GM19397 (cell line): Measurements from ENCODE around the gene NADK2.
A peak's percentile ranks its signal among the peaks of the same experiment; 100 is the strongest.

ENCODE experiments used
- ATAC-seq: cut with Tn5 transposase; IDR thresholded peaks from one replicate; pipeline ENCODE4 v1.9.1; 2021; ENCODE audit warnings: mild to moderate bottlenecking, moderate library complexity; ENCODE audit not compliant: unreplicated experiment

The NADK2 gene

DNA sequence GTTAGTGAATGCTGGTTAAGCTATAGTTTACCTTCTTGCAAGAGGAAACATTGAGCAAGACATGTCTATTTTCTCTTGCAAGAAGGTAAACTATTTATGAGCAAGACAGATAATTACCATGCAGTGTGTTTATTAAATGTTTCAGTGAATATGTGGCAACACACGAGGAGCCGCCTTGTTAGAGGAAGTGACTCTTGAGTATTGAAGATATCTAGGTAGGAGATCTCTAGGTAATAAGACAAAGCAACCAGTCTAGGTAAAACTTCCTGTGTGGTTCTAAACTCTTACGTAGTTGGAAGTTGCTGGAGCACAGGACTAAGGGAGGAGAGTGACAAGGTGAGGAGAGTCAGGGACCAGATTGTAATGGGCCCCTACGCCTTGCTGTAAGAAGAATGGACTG lies 73.0 kb downstream of the NADK2 start:
- ATAC-seq, result no peak

DNA sequence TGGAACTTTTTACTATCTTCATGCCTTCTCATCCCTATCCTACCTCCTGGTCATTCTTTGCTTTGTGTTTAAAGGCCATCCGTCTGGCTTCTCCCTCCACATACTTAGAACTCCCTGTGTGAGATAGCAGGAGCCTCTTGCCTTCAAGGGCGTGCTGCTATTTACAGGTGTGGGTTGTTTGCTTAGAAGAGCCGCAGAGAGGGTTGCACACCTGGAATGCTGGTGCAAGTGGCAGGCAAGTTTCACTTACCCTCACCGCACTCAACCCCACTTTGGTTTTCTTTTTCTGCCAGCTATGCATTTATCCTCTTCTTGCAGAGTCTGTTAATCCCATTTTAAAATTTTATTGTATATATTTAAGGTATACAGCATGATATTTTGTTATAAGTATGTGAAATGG lies 77.3 kb downstream of the NADK2 start:
- ATAC-seq, result no peak

DNA sequence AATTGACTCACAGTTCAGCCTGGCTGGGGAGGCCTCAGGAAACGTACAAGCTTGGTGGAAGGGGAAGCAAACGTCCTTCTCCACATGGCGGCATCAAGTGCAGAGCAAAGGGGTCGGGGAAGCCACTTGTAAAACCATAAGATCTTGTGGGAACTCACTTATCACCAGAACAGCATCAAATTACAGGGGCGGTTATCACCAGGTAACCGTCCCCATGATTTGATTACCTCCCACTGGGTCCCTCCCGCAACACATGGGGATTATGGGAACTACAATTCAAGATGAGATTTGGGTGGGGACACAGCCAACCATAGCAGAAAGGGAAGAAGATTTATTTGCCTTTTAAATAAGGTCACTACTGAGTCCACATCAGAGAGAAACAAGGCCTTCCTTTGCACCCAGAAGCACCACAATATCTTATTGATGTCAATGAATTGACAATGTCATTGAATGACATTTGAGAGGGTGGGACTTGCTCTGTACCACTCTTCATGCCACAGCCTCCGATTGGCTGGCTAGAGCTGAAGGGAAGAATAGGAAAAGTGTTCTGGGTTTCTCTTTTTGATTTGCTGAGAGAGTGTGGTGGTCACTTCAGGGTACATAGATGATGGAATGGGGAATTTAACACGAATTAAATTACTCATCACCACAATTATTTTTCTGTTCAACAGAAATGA lies 78.8 kb downstream of the NADK2 start:
- no peak for ATAC-seq

DNA sequence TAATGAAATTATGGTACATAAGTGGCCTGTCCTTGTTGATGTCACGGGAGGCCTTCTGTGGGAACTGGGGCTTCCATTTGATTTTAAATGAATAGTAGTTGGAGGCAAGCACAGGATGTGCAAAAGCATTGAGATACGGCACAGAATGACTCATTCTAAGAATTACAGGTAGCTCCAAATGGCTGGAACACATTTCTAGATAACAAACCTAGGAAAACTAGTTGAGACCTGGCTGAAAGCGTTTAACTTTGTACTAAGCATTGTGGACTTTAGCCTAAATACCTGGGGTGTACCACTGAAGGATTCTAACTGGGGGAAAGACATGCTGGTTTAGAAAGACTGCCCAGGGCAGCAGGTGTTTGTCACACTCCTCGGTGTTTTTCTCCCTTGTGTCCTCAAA lies 80.4 kb downstream of the NADK2 start:
- no peak for ATAC-seq

DNA sequence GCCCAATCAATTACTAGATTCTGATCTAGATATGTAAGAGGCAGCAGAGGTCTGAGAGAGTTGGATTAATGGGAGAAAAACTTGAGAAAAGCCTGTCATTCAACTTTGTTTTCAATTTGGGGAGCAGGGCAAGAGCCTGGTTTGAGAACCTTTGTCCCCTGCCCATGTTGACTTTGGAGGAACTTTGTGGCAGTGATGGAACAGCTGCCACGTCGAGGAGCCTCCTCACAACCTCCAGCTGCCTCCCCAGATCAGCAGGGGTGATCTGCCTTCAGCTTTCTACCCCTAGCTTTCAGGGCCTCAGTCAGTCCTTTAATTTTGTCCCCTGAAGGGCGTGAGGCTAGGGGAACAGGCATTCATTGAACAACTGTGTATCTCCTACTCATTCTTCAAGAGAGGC lies 81.1 kb downstream of the NADK2 start:
- ATAC-seq, result no peak

DNA sequence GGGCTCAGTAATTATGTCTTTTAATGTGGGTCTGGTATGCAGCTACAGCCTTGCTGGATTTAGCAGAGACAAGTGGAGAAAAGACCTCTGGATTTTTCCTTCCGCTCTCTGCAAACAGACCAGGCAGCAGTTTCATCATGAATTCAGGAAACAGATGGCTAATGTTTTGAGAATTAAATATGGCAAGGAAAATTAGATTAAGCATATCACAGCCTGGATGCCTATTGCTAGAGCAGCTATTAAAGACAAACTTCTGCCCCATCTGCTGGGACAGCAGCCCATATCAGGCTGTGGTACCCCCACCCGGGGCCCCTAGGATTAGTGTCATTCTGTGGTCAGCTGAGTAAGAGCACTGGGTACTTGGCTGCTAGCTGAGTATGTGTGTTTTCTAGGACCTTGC lies 83.6 kb downstream of the NADK2 start:
- no peak for ATAC-seq

DNA sequence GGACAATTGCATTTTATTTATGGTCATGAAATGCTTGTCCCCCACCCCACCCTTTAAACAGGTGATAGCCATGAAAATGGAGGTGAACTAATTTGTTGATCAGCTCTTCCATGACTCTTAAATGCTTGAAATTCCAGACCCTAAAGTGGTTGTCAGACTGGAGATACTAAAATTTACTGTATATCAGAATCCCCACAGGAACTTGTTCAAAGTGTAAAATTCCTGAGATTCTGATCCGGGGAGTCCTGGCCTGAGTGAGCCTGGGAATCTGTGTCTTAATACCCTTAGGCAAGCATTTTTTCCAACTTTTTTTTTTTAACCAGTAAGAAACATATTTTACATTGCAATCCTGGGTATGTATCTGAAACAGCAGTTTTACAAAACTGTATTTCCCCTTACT lies 85.1 kb downstream of the NADK2 start:
- no peak for ATAC-seq

DNA sequence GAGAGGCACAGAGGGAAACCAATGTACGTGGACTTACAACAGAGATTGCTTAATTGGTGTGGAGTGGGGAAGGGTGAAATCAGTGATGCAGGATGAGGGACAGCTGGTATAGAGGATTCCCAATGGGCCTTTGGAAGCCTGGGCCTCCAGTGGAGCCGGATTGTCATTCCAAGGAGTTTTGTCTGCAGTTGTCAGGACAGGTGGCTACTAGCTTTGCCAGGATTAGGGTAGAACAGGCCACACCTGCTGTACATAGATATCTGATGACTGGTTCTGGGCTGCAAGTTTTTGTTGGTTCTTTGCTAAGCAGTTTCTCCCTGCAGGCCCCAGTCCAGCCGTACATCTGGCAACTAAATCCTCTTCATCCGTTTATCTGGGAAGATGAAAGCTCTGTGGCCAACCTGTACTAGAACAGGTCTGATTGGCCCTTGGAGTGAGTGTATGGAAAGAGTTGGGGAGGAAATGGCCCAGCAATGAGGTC lies 85.6 kb downstream of the NADK2 start:
- no peak for ATAC-seq

DNA sequence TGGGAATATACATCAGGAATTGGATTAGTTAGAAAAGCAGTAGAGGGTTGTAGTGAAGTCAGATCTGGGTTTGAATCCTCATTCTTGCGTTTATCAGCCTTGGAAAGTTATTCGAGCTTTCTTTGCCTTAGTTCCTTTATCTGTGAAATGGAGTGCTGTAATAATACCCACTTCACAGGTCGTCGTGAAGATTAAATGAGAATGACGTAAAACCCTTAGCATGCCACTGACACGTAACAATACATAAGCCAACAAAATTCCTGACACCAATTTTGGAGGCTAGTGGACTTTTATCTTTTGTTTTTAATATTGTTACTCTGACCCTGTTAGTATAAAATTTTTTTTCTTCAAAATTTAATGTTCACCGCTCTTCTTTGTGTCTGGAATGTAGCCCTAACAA lies 86.4 kb downstream of the NADK2 start:
- ATAC-seq, result no peak

DNA sequence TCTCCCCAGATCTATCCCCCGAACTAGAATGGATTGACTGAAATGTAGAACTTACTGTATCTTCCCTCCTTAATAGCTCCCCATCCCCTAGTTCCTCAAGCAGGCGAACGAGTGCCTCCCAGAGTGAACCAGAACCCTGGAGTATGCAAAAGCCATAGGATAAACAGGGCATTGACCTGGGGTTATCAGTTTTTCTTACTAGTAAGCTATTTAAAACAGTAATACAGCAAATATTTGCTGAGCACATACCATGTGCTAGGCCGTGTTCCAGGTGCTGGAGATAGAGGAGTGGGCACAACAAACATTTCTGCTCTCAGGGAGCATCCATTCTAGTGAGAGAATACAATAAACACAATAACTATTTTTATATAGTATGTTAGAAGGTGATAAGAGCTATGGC lies 88.0 kb downstream of the NADK2 start:
- no peak for ATAC-seq

DNA sequence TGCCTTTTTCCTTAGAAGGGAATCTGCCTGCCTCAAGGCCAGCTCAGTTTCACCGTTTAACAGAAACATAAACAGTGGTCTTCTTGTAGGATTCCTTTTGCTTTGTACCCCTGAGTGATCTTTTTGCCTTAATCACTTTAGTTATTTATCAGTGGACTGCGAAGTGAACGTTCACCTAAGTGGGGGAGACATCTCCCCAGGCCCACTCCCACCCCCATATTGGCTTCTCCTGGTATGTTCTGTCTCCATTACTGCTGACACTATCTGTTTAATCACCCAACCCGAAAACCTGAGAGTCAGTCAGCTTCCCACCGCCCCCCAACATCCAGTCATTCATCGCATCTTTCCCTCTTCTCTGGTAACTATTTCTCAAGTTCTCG lies 88.4 kb downstream of the NADK2 start:
- ATAC-seq, result no peak

DNA sequence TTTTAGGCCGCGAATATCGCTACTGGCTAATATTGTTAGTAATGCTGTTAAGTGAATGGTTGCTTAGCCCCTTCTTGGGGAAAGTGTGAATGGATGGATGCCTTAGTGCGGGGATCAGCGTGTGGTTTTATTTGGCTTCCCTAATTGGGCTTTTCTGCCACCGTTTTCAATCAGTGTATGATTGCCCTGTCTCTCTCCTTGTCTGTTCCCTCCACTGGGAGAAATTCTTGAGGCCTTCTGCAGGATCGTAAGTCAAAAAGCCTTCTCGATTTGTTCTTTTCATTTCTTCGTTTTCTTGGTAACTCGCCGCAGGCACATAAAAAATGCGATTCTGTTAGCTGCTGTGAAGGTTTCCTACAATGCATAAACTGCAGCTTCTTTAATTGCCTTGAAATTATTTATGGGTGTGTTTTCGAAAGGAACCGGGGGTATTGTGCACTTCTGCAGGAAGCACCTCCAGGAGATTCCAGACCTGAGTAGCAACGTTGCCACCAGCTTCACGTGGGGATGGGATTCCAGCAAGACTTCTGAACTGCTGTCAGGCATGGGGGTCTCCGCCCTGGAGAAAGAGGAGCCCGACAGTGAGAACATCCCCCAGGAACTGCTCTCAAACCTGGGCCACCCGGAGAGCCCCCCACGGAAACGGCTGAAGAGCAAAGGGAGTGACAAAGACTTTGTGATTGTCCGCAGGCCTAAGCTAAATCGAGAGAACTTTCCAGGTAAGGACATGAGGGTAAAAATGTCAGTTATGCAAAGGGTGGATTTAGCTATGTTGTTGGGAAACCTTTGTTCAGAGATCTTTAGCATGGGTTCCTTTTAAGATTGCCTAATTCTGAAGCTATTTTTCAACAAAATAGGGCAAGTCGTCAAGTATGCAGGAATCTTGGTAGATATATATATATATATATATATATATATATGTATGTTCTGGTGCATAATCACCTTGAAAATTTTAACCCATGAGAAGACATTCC lies 89.1 kb downstream of the NADK2 start:
- ATAC-seq, result no peak

DNA sequence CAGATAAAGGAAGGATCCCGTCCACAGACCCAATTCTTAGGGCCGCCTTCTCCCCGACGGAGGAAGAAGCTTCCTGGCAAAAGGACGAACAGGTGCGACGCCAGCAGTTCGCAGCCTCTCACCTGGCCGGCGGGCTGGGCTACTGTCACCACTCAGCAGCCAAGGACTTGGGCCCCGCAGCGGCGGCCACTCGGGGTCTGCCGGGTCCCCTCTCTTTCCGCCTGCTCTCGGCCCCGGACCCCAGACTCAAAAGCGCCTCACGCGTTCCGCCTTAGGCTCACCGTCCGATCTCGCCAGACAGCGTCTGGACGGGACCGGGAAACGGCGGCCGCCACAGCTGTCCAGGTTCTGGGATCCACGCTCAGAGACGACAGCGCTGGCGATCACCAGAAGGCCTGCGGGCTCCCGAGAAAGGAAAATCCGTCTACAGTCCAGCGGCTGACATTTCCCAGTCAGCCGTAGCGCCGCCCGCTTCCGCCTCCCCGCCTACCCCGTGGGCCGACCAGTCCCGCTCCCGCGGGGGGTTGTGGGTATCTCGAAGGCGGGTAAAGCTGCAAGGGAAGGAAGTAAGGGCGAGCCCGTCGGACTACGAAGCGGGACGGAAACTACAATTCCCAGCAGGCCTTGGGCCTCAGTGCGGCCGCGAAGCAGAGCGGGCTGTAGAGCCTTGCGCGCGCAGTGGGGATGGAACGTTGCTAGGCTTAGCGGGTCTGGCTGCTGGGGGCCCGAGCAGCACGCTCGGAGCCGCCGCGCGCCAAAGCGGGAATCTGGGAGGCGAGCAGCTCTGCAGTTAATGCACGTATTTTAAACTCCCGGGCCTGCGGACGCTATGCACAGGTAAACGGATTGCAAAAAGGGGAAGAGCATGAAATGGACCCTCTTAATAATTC lies 90.0 kb downstream of the NADK2 start, which contains the start of the genes LMBRD2 and SKP2:
LMBRD2 (minus strand) TSS at position 454 of the 890 bp plus-strand sequence. CDS start 8,538 bp downstream, outside the sequence.
SKP2 (plus strand) TSS at position 678 of the 890 bp plus-strand sequence; CDS start at position 830, 152 bp downstream.
- peak; percentile 98 for ATAC-seq

DNA sequence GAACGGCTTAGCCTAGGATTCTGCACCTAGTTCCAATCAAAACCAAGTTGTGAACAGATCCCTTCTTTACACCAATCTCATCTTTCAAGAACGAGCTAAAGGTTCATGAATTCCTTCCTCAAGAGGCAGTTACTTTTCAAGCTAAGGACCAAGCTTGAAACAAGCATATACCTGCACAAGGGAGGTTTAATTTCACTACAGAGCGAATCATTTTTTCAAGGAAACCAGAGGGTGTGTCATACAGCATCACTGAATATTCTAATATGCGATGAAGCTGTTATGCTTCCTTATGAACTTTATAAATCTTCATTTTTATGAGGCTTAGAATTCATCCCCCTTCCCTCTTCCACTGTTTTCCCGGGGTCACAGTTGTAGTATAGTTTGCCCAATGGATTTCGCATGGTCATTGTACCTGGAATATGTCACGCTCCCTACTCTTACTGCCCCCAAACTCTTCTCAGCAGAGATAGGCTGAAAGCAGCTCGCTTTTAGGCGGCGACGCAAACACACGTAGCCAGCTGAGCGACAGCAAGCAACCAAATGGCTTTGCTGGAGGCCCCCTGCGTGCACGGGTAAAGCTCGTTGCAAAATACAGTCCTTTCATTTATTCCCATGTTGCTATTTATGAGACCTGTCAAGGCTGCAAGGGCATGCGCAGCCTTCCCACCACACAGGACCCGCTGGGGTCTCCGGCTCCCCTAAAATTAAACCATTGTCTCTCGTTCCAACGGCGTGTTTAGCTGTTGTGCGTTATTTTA lies 90.9 kb downstream of the NADK2 start:
- ATAC-seq, result no peak

DNA sequence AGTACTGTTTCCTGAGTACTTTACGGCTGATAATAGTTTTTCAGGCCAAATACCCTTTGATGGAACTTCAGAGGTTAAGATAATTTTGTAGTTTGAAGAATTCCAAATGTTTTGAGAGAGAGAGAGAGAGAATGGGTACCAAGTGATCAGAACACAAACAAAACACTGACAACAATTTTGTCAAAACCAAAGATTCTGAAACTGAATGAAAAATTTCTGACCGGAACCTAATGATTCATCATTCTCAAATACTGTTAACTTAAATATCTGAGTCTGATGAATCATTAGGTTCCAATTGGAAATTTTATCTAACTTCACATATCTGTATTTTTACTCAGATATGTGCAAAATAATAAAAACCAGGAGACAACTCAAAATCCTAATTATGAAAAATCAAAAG lies 94.0 kb downstream of the NADK2 start:
- ATAC-seq, result no peak

DNA sequence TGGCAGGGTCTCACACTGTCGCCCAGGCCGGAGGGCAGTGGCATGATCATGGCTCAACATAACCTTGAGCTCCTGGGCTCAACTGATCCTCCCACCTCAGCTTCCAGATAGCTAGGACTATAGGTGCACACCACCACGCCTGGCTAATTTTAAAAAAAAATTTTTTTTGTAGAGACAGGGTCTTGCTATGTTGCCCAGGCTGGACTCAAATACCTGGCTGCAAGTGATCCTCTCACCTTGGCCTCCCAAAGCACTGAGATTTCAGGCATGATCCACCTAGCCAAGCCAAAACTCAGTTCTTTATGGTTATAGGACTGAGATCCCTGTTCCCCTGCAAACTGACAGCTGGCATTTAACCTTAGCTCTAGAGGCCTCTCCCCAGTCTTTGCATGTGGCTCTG lies 95.3 kb downstream of the NADK2 start:
- ATAC-seq, result no peak

DNA sequence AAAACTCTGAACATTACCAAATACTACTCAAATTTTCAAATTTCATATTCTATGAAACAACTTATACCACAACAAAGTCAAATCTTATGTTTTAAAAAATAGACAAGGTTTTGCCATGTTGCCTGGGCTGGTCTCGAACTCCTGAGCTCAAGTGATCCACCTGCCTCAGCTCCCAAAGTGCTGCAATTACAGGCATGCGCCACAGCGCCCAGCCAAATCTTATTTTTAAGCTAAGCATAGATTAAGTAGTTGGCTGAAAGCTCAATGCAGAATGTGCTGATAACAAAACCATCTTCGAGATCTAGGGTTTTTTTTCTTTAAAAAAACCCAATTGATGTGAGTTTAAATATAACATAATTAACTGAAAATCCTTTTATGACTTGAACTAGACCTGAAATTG lies 96.4 kb downstream of the NADK2 start:
- ATAC-seq, result no peak
